Mesenchymal stem cell (in vitro differentiated cells and primary cell): Measurements from ENCODE around the gene DEGS1.
"Not testable (repeated sequence)": the region's sequence is repeated elsewhere in the genome, so short reads cannot be mapped to it uniquely, and the experiment has no call there.

Source experiments
- DNase-seq: peaks from one replicate; pipeline ENCODE4 v3.0.0-alpha.2; 2013
- H2AFZ ChIP-seq: one replicate; pipeline ENCODE4 v1.6.1; 2013; ENCODE audit warnings: low read depth, mild to moderate bottlenecking, control low read depth, inconsistent platforms, low read length, moderate library complexity
- H2AK5ac ChIP-seq: 2 replicates; pipeline ENCODE4 v1.6.1; 2013; ENCODE audit warnings: low read length, moderate library complexity, mild to moderate bottlenecking, inconsistent platforms; ENCODE audit not compliant: severe bottlenecking
- H2BK120ac ChIP-seq: one replicate; pipeline ENCODE4 v1.6.1; 2013; ENCODE audit warnings: low read depth, mild to moderate bottlenecking, inconsistent platforms, low read length, moderate library complexity
- H2BK12ac ChIP-seq, 2 experiments: one replicate each; pipeline ENCODE4 v1.6.1; 2013; ENCODE audit warnings: inconsistent platforms in 2 of 2, low read length in 2 of 2, mild to moderate bottlenecking in 2 of 2, moderate library complexity in 2 of 2, control low read depth in 1 of 2
- H2BK15ac ChIP-seq: one replicate; pipeline ENCODE4 v1.6.1; 2013; ENCODE audit warnings: mild to moderate bottlenecking, low read depth, inconsistent platforms; ENCODE audit not compliant: poor library complexity, severe bottlenecking
- H2BK5ac ChIP-seq: 2 replicates; pipeline ENCODE4 v1.6.1; 2013; ENCODE audit warnings: low read depth, mild to moderate bottlenecking, low read length, control low read depth, inconsistent platforms; ENCODE audit not compliant: poor library complexity, severe bottlenecking
- H3K14ac ChIP-seq, 2 experiments: one replicate each; pipeline ENCODE4 v1.6.1; 2013; ENCODE audit warnings: inconsistent platforms in 2 of 2, low read length in 2 of 2, control low read depth in 1 of 2, mild to moderate bottlenecking in 1 of 2, moderate library complexity in 1 of 2
- H3K18ac ChIP-seq, 2 experiments: one replicate each; pipeline ENCODE4 v1.6.1; 2013; ENCODE audit warnings: inconsistent platforms in 2 of 2, low read length in 2 of 2, control low read depth in 1 of 2, low read depth in 1 of 2, mild to moderate bottlenecking in 1 of 2
- H3K23ac ChIP-seq, 2 experiments: one replicate each; pipeline ENCODE4 v1.6.1; 2013; ENCODE audit warnings: inconsistent platforms in 2 of 2, low read length in 2 of 2, mild to moderate bottlenecking in 2 of 2, moderate library complexity in 2 of 2, control low read depth in 1 of 2
- H3K27ac ChIP-seq: 2 replicates; pipeline ENCODE4 v1.5.1; 2013; ENCODE audit warnings: mild to moderate bottlenecking, moderate library complexity, low read length, control low read depth, inconsistent platforms; ENCODE audit not compliant: poor library complexity, severe bottlenecking
- H3K27me3 ChIP-seq, 2 experiments: 2 replicates each; pipeline versions ENCODE4 v1.6.1 to v1.7.0; 2013; ENCODE audit warnings: low read length in 2 of 2, mild to moderate bottlenecking in 2 of 2, moderate library complexity in 2 of 2, control low read depth in 1 of 2, inconsistent platforms in 1 of 2; ENCODE audit not compliant: control insufficient read depth in 1 of 2, insufficient read depth in 1 of 2
- H3K36me3 ChIP-seq, 2 experiments: 2 replicates each; pipeline versions ENCODE4 v1.6.1 to v1.7.0; 2013; ENCODE audit warnings: low read length in 2 of 2, control low read depth in 1 of 2, inconsistent platforms in 1 of 2, low read depth in 1 of 2, mild to moderate bottlenecking in 1 of 2; ENCODE audit not compliant: insufficient read depth in 2 of 2, control insufficient read depth in 1 of 2
- H3K4ac ChIP-seq, 2 experiments: one replicate each; pipeline ENCODE4 v1.6.1; 2013; ENCODE audit warnings: inconsistent platforms in 2 of 2, low read length in 2 of 2, mild to moderate bottlenecking in 2 of 2, moderate library complexity in 2 of 2, control low read depth in 1 of 2, low read depth in 1 of 2
- H3K4me1 ChIP-seq: 2 replicates; pipeline ENCODE4 v1.6.1; 2013; ENCODE audit warnings: low read depth, low read length, control low read depth; ENCODE audit not compliant: control insufficient read depth, insufficient read depth
- H3K4me2 ChIP-seq: 2 replicates; pipeline ENCODE4 v1.6.1; 2013; ENCODE audit warnings: low read length, mild to moderate bottlenecking, inconsistent platforms; ENCODE audit not compliant: poor library complexity, severe bottlenecking
- H3K4me3 ChIP-seq, 2 experiments: 2 replicates each; pipeline versions ENCODE4 v1.5.1 to v1.7.0; 2013; ENCODE audit warnings: low read length in 2 of 2, mild to moderate bottlenecking in 2 of 2, control low read depth in 1 of 2, low read depth in 1 of 2; ENCODE audit not compliant: insufficient read depth in 1 of 2
- H3K79me1 ChIP-seq: replicated peaks from 2 replicates; pipeline ENCODE4 v1.6.1; 2013; ENCODE audit warnings: mild to moderate bottlenecking, control low read depth, low read length, inconsistent platforms; ENCODE audit not compliant: poor library complexity, severe bottlenecking
- H3K9ac ChIP-seq: 2 replicates; pipeline ENCODE4 v1.7.0; 2013; ENCODE audit warnings: mild to moderate bottlenecking, low read length, moderate library complexity
- H3K9me3 ChIP-seq: 2 replicates; pipeline ENCODE4 v1.7.0; 2013; ENCODE audit warnings: mild to moderate bottlenecking, low read length; ENCODE audit not compliant: control insufficient read depth
- H4K8ac ChIP-seq: one replicate; pipeline ENCODE4 v1.6.1; 2013; ENCODE audit warnings: inconsistent platforms, mild to moderate bottlenecking, low read length, moderate library complexity
- H4K91ac ChIP-seq: one replicate; pipeline ENCODE4 v1.6.1; 2013; ENCODE audit warnings: mild to moderate bottlenecking, low read length, inconsistent platforms
- WGBS: methylation state at CpG from one replicate; pipeline ENCODE4 v1.1.7; 2013; ENCODE audit warnings: mixed read lengths; 5-methylcytosine and 5-hydroxymethylcytosine counted together

The DEGS1 gene

DNA sequence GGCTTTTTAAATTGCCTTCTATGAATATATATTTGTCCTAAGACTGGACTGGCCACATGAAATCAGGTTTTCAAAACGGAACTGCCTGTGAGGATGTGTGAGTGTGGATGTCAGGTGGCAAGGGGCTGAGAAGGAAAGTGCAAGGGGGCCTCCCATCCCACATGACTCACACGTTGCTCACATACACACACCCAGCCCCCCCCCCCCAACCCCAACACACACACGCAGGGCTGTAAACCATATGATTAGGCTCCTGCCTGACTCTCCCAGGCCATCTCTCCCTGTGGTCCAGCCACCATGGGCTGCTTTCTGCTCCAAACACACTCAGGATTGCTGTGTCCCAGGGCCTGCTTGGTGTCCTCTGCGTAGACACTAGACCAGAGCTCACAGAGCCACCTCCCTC is 22.4 kb downstream of the DEGS1 start:
- Histone ChIP-seq H3K27me3 (no peaks in the 10 kb centered on the region), H3K27ac (peak overlapping the region; percentile 62), H4K8ac (peak overlapping the region; percentile 63), H3K79me1 (no peaks in the 10 kb centered on the region), H3K14ac (no peak overlapping the region), H2AFZ (peak overlapping the region; percentile 86), H2BK120ac (peak overlapping the region; percentile 27), H3K18ac (peak overlapping the region; percentile 40 to 96), H3K4me3 (peak overlapping the region in 1 of 2 experiments; percentile 23), H3K23ac (no peak overlapping the region), H2BK12ac (peak overlapping the region; percentile 65 to 97), H3K36me3 (no peaks in the 10 kb centered on the region), H2BK5ac (no peak overlapping the region), H3K9me3 (no peaks in the 10 kb centered on the region), H4K91ac (no peak overlapping the region), H2AK5ac (peak overlapping the region; percentile 3), H3K9ac (peak overlapping the region; percentile 86), H3K4me1 (peaks cover 27% of the 10 kb centered on the region), H3K4me2 (peak overlapping the region; percentile 45), H3K4ac (peak overlapping the region in 1 of 2 experiments; percentile 89), H2BK15ac (peak overlapping the region; percentile 8)
- WGBS: 5% methylated on average over 3 of the region's 4 CpGs
- DNase-seq: peak; percentile 97

DNA sequence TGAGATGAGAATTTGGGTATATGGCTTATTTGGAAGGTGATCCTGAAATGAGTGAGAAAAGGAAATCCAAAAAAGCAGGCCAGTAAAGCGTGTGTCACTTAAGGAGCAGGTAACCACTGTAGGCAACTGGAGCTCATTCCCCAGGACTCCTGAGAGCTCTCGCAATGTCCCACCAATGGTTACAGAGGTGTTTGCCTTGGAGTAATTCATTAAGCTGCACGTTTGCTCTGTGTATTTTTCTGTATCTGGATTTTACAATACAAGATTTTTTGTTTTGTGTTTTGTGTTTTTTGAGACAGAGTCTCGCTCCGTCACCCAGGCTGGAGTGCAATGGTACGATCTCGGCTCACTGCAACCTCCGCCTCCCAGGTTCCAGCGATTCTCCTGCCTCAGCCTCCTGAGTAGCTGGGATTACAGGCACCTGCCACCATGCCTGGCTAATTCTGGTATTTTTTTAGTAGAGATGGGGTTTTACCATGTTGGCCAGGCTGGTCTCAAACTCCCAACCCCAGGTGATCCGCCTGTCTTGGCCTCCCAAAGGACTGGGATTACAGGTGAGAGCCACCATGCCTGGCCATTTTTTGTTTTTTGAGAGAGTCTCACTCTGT is 23.0 kb downstream of the DEGS1 start:
- peak overlapping the region; percentile 40 to 96 for H3K18ac ChIP-seq
- H3K14ac ChIP-seq: peak overlapping the region in 1 of 2 experiments; percentile 44
- not testable (repeated sequence) for H3K23ac ChIP-seq, H3K9me3 ChIP-seq, H2BK15ac ChIP-seq, H4K8ac ChIP-seq, H2BK5ac ChIP-seq, H2AK5ac ChIP-seq, H3K4me2 ChIP-seq, DNase-seq, H3K79me1 ChIP-seq, H4K91ac ChIP-seq, H3K27me3 ChIP-seq, H2BK120ac ChIP-seq, H3K36me3 ChIP-seq, H2AFZ ChIP-seq
- peak overlapping the region; percentile 65 to 71 for H2BK12ac ChIP-seq
- peak overlapping the region in 1 of 2 experiments; percentile 89 for H3K4ac ChIP-seq
- H3K9ac ChIP-seq: peak overlapping the region; percentile 86
- 77% methylated on average over 10 of the region's 10 CpGs for WGBS
- H3K27ac ChIP-seq: peak overlapping the region; percentile 62
- H3K4me1 ChIP-seq: peaks cover 25% of the 10 kb centered on the region
- H3K4me3 ChIP-seq: peak overlapping the region in 1 of 2 experiments; percentile 23

DNA sequence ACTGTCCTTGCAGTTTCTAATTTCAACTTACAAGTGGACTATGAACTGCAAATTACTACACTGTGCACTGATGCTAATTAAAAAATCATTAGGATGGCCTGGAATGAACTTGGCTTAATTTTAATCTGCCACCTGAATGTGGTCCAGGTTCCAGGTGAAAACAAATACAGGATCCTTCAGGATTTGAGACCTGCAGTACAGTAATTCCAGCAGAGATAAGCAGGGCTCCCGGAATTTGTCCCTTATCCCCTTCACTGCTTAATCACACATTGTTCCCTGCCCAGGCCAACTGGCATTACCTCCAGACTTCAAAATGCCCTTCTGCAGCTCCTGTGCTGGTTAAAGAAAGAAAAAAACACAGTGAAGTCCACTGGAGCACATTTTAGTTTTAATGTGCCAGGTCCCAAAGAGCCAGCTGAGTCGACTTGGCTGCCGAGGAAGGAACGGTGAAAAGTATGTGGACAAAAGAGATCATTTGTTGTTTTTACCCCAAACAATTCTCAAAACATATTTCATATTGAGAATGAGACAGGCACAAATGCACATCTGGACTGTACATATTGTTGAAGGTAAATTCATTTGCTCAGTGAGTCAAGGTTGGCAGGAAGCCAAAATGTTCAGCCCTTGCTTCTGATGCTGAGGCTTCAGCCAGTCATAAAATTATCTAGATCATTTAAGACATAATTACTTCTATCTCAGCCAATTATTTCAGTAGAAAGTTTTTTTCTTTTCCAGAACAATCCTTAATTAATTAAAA is 28.3 kb downstream of the DEGS1 start:
- WGBS: 92% methylated on average over 1 of the region's 4 CpGs

DNA sequence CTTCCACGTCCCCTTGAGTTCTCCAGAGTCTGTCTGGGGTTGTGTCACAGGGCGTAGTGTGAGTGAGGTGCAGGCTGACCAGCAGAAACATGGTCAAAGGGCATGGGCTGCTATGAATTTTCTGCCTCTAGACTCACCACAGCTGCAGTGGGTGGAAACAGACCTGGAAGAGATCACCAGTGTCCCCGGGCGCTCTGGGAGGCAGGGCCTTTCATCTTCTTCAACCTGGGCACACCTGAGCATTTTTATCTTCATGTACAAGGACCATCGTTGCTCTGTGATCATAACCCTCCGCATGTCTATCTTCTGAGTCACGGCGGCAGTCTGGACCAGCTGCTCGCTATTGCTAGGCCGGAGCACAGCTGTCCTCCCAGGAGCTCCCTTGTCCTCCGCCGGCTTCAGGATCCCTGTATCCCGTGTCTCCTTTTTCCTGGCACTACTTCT is 29.6 kb downstream of the DEGS1 start:
- Histone ChIP-seq H3K14ac (peak overlapping the region in 1 of 2 experiments; percentile 77), H3K18ac (peak overlapping the region in 1 of 2 experiments; percentile 38), H3K9ac (no peak overlapping the region), H3K36me3 (no peaks in the 10 kb centered on the region), H3K4me1 (peaks cover 15% of the 10 kb centered on the region), H2AK5ac (peak overlapping the region; percentile 76), H3K4me3 (no peak overlapping the region), H3K4me2 (no peak overlapping the region), H3K4ac (peak overlapping the region in 1 of 2 experiments; percentile 58), H3K27ac (peak overlapping the region; percentile 58), H2AFZ (no peak overlapping the region), H4K8ac (peak overlapping the region; percentile 42), H2BK12ac (peak overlapping the region in 1 of 2 experiments; percentile 54), H2BK120ac (peak overlapping the region; percentile 42), H4K91ac (no peak overlapping the region), H3K9me3 (no peaks in the 10 kb centered on the region), H2BK5ac (peak overlapping the region; percentile 14), H3K27me3 (no peaks in the 10 kb centered on the region), H3K79me1 (no peaks in the 10 kb centered on the region), H2BK15ac (no peak overlapping the region), H3K23ac (no peak overlapping the region)
- DNase-seq: no peak
- WGBS: 70% methylated on average over 13 of the region's 13 CpGs

More for the DNA sequence above, 28.3 kb downstream of the DEGS1 start:
- peak overlapping the region; percentile 17 for H3K9ac ChIP-seq
- H3K18ac ChIP-seq: no peak overlapping the region
- H3K9me3 ChIP-seq: no peaks in the 10 kb centered on the region
- no peak overlapping the region for H3K4ac ChIP-seq
- DNase-seq: peak; percentile 45
- H3K23ac ChIP-seq: no peak overlapping the region
- H3K27ac ChIP-seq: peak overlapping the region; percentile 67
- H2AFZ ChIP-seq: no peak overlapping the region
- H4K91ac ChIP-seq: no peak overlapping the region
- no peak overlapping the region for H2BK12ac ChIP-seq
- H3K4me1 ChIP-seq: peaks cover 15% of the 10 kb centered on the region
- no peaks in the 10 kb centered on the region for H3K27me3 ChIP-seq
- no peaks in the 10 kb centered on the region for H3K79me1 ChIP-seq
- H4K8ac ChIP-seq: no peak overlapping the region
- H2AK5ac ChIP-seq: no peak overlapping the region
- no peak overlapping the region for H3K4me2 ChIP-seq
- no peak overlapping the region for H3K14ac ChIP-seq
- no peaks in the 10 kb centered on the region for H3K36me3 ChIP-seq
- no peak overlapping the region for H3K4me3 ChIP-seq
- no peak overlapping the region for H2BK120ac ChIP-seq
- H2BK5ac ChIP-seq: no peak overlapping the region
- H2BK15ac ChIP-seq: no peak overlapping the region
